ENCODE measurements around the gene KRTAP10-11.

- TF ChIP-seq CTCF (IDR thresholded peaks at IDR 0.05; ENCODE audit: control extremely low read depth in 1 of 3, insufficient read depth in 1 of 3, low read depth in 1 of 3, low read length in 3 of 3), result no peak
- no peak for TF ChIP-seq FOSL1 (IDR thresholded peaks at IDR 0.05; ENCODE audit: insufficient read depth, low read depth, low read length)
- TF ChIP-seq POLR2A (IDR thresholded peaks at IDR 0.05; ENCODE audit: control extremely low read depth in 1 of 2, low read depth in 2 of 2, low read length in 2 of 2), result no peak
- TF ChIP-seq ATF3 (IDR thresholded peaks at IDR 0.05; ENCODE audit: insufficient read depth, low read depth, low read length), result no peak
- no peak for TF ChIP-seq SIN3A (conservative IDR thresholded peaks at IDR 0.05 in 1 of 2, IDR thresholded peaks at IDR 0.05 in 1 of 2; ENCODE audit: low read depth in 1 of 2, low read length in 2 of 2)
- no peak for TF ChIP-seq CEBPB (IDR thresholded peaks at IDR 0.05; ENCODE audit: low read depth, low read length)
- TF ChIP-seq ZNF274 (IDR thresholded peaks at IDR 0.05; ENCODE audit: borderline replicate concordance, extremely low read depth, low read length), result no peak
Observed at GRCh38 chr21:44603109-44603875, 42.9 kb upstream of the KRTAP10-11 start.
